Brain microvascular endothelial cell (primary cell): ENCODE data around the gene DCTN2.
"Not testable (repeated sequence)": the region's sequence is repeated elsewhere in the genome, so short reads cannot be mapped to it uniquely, and the experiment has no call there.

Experiments
- DNase-seq: peaks from one replicate; pipeline ENCODE4 v3.0.0-alpha.2; 2020
- H3K27ac ChIP-seq: fragments of 250-450 bp; sonication (Bioruptor Pico); 2 replicates; pipeline ENCODE4 v1.5.1; 2020; ENCODE audit warnings: mild to moderate bottlenecking, moderate library complexity
- H3K27me3 ChIP-seq: fragments of 250-450 bp; sonication (Bioruptor Pico); replicated peaks from 2 replicates; pipeline ENCODE4 v1.5.1; 2020; ENCODE audit warnings: mild to moderate bottlenecking
- H3K36me3 ChIP-seq: fragments of 250-450 bp; sonication (Bioruptor Pico); replicated peaks from 2 replicates; pipeline ENCODE4 v1.5.1; 2020; ENCODE audit warnings: mild to moderate bottlenecking
- H3K4me3 ChIP-seq: 2 replicates; pipeline ENCODE4 v1.5.1; 2011; ENCODE audit warnings: low read depth, mild to moderate bottlenecking, control low read depth, low read length, moderate library complexity
- in situ Hi-C: cut with HindIII; loops from 2 replicates; pipeline ENCODE4 v1.10.0; 2017; ENCODE audit warnings: low sequenced_read_pairs, low pct_ligation_motif_present
- TF ChIP-seq, protein P1 (sequence below): IDR thresholded peaks from 2 replicates; pipeline ENCODE4 v1.5.1; 2011; ENCODE audit warnings: low read depth, mild to moderate bottlenecking, moderate library complexity, low read length, control low read depth, inconsistent platforms; ENCODE audit errors: missing control alignments

DCTN2 gene

DNA sequence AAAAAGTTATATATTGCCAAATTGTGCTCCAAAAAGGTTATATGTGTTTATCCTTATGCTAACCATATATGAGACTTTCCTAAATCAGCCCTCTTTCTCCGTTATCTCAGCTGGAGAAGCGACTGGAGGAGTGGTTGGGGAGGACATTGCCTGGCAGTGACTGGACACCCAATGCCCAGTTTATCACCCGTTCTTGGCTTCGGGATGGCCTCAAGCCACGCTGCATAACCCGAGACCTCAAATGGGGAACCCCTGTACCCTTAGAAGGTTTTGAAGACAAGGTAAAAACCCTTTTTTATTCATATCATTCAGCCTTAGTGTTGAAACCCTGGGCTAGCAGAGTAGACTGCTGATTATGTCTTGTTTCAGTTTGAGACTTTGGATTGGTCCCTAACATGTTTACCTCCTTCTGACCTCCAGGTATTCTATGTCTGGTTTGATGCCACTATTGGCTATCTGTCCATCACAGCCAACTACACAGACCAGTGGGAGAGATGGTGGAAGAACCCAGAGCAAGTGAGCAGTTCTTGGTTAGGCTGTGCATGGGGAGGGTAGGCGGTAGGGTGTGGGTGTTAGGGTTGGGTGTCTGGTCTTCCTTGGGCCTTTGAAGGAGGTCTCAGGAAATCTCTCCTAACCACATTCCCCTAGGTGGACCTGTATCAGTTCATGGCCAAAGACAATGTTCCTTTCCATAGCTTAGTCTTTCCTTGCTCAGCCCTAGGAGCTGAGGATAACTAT lies 35.2 kb downstream of the DCTN2 start:
- Histone ChIP-seq H3K4me3 (no peak overlapping the region), H3K27me3 (no peaks in the 10 kb centered on the region), H3K36me3 (peaks cover 64% of the 10 kb centered on the region), H3K27ac (no peak overlapping the region)
- DNase-seq: no peak
- TF ChIP-seq, protein P1, sequence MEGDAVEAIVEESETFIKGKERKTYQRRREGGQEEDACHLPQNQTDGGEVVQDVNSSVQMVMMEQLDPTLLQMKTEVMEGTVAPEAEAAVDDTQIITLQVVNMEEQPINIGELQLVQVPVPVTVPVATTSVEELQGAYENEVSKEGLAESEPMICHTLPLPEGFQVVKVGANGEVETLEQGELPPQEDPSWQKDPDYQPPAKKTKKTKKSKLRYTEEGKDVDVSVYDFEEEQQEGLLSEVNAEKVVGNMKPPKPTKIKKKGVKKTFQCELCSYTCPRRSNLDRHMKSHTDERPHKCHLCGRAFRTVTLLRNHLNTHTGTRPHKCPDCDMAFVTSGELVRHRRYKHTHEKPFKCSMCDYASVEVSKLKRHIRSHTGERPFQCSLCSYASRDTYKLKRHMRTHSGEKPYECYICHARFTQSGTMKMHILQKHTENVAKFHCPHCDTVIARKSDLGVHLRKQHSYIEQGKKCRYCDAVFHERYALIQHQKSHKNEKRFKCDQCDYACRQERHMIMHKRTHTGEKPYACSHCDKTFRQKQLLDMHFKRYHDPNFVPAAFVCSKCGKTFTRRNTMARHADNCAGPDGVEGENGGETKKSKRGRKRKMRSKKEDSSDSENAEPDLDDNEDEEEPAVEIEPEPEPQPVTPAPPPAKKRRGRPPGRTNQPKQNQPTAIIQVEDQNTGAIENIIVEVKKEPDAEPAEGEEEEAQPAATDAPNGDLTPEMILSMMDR: no peak
- in situ Hi-C loops: no loop called here

DNA sequence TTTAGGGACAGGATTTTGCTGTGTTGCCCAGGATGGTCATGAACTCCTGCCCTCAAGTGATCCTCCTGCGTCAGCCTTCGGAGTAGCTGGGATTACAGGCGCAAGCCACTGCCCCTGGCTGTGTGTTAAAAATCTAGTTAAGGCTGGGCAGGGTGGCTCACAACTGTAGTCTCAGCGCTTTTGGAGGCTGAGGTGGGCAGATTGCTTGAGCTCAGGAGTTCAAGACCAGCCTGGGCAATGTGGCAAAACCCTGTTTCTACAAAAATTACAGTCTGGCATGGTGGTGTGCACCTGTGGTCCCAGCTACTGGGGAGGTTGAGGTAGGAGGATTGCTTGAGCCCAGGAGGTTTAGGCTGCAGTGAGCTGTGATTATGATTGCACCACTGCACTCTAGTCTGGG lies 35.8 kb downstream of the DCTN2 start:
- H3K36me3 ChIP-seq: peaks cover 62% of the 10 kb centered on the region
- in situ Hi-C loops: no loop called here
- DNase-seq: no peak

DNA sequence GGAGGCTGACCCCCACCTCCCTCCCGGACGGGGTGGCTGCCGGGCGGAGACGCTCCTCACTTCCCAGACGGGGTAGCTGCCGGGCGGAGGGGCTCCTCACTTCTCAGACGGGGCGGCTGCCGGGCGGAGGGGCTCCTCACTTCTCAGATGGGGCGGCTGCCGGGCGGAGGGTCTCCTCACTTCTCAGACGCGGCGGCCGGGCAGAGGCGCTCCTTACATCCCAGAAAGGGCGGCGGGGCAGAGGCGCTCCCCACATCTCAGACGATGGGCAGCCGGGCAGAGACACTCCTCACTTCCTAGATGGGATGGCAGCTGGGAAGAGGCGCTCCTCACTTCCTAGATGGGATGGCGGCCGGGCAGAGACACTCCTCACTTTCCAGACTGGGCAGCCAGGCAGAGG lies 39.2 kb downstream of the DCTN2 start:
- H3K4me3 ChIP-seq, H3K27ac ChIP-seq, H3K27me3 ChIP-seq, DNase-seq, in situ Hi-C loops: not testable (repeated sequence)
- peaks cover 62% of the 10 kb centered on the region for H3K36me3 ChIP-seq

More for the DNA sequence above, 35.8 kb downstream of the DCTN2 start:
- TF ChIP-seq, protein P1: no peak
- no peaks in the 10 kb centered on the region for H3K27me3 ChIP-seq
- no peak overlapping the region for H3K27ac ChIP-seq
- no peak overlapping the region for H3K4me3 ChIP-seq

DNA sequence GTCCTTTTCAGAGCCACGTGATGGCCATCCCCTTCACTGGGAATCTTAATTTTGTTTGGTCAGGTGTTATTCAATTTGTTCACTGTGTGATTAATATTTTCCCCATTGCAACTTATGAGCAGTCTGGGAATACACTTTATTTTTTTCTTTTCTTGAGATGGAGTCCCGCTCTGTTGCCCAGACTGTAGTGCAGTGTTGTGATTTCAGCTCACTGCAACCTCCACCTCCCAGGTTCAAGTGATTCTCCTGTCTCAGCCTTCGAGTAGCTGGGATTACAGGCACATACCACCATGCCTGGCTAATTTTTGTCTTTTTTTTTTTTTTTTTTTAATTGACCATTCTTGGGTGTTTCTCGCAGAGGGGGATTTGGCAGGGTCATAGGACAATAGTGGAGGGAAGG lies 40.5 kb downstream of the DCTN2 start:
- peaks cover 58% of the 10 kb centered on the region for H3K36me3 ChIP-seq
- in situ Hi-C loops, H3K27ac ChIP-seq, H3K4me3 ChIP-seq, DNase-seq, H3K27me3 ChIP-seq: not testable (repeated sequence)

DNA sequence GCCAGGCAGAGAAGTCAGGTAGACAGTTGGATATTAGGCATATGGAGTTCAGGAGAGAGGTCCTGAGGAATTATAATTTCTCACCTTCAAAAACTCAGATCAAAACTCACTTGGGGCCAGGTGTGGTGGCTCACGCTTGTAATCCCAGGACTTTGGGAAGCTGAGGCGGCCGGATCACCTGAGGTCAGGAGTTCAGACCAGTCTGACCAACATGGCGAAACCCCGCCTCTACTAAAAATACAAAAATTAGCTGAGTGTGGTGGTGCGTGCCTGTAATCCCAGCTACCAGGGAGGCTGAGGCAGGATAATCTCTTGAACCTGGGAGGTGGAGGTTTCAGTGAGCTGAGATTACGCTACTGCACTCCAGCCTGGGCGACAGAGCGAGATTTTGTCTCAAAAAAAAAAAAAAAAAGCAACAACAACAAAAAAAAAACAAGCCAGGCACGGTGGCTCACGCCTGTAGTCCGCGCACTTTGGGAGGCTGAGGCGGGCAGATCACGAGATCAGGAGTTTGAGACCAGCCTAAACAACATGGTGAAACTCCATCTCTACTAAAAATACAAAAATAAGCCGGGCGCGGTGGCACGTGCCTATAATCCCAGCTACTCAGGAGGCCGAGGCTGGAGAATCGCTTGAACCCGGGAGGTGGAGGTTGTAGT lies 44.6 kb downstream of the DCTN2 start:
- H3K27ac ChIP-seq, in situ Hi-C loops, H3K27me3 ChIP-seq, H3K4me3 ChIP-seq, DNase-seq: not testable (repeated sequence)
- peaks cover 73% of the 10 kb centered on the region for H3K36me3 ChIP-seq

DNA sequence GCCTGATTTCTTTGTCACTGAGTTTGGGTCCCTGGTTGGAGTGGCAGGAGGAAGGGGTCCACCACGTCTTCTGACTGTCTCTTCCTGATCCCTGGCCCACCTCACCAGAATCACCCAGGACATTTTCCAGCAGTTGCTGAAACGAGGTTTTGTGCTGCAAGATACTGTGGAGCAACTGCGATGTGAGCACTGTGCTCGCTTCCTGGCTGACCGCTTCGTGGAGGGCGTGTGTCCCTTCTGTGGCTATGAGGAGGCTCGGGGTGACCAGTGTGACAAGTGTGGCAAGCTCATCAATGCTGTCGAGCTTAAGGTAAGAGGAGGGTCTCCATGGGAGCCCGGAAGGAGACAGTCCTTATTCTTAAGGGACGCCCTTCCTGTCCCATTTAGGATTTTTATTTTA lies 46.8 kb downstream of the DCTN2 start:
- DNase-seq: no peak
- in situ Hi-C loops: no loop called here
- Histone ChIP-seq H3K27me3 (no peaks in the 10 kb centered on the region), H3K4me3 (no peak overlapping the region), H3K36me3 (peaks cover 76% of the 10 kb centered on the region), H3K27ac (no peak overlapping the region)
- TF ChIP-seq, protein P1: no peak

DNA sequence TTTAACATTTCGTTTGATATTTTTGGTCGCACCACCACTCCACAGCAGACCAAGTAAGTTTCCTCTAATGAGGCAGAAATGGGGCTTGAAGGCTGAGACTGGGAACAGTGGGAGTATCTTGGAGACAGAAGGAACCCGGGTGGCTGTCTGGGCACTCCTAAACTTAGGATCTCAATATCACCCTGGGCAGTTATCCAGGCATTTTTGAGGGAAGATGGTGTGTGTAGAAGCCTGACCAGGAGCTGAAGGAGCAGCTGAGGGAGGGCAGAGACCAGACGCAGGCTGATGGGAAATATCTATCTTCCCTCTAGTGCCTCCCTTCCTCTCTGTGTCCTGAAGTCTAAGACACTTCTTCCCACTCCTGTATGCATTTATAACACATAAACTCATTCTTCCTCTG lies 48.4 kb downstream of the DCTN2 start:
- Histone ChIP-seq H3K27me3 (no peaks in the 10 kb centered on the region), H3K4me3 (no peak overlapping the region), H3K27ac (no peak overlapping the region), H3K36me3 (peaks cover 64% of the 10 kb centered on the region)
- TF ChIP-seq, protein P1: no peak
- no peak for DNase-seq
- in situ Hi-C loops: no loop called here
